CD4-positive, alpha-beta T cell treated with Interleukin-4 for 1 hour (primary cell): ENCODE data around the gene EZH2.

Experiments used
- DNase-seq, 2 donors: peaks; one replicate each; pipeline ENCODE4 v3.0.0-alpha.2; 2020 to 2022

EZH2 gene

GRCh38 chr7:148804343-148805235 lies 79.5 kb downstream of the EZH2 start:
- DNase-seq, result no peak

DNA sequence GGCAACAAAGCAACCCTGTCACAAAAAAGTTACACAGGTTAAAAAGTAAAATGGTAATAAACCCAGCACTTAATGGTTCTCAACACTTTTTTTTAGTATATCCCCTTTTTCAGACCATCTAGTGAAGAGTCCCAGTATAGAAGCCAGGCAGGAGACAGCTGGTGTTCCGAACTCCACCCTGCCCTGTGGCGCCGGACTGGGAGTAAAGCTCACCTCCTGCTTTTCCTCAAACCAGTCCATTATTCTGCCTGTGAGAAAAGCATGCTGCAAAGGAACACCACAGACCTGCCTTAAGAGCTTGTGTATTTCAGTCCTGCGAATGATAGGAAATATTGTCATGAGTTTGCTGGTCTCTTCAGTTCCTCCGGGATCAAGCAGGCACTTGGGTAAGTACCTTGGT lies 81.0 kb downstream of the EZH2 start:
- no peak for DNase-seq

DNA sequence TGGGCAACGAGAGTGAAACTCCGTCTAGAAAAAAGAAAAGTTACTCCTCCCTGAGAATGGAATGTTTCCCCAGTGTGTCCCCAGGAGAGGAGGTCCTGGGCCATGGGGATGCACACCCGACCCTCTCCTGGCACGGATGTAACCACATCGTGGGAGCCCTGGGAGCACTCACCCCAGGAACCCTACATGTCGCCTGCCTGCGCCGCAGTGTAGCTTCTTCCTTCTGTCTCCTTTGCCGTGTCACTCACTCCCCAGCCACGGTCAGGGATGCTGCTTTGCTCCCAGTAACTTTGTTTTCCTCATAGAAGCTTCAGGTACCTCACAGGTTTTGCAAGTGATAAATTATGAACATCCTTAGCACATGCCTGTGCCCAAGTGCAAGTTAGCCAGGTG lies 82.0 kb downstream of the EZH2 start:
- no peak for DNase-seq

- no peak for DNase-seq
Measured at GRCh38 chr7:148800677-148801076, 83.4 kb downstream of the EZH2 start.

DNA sequence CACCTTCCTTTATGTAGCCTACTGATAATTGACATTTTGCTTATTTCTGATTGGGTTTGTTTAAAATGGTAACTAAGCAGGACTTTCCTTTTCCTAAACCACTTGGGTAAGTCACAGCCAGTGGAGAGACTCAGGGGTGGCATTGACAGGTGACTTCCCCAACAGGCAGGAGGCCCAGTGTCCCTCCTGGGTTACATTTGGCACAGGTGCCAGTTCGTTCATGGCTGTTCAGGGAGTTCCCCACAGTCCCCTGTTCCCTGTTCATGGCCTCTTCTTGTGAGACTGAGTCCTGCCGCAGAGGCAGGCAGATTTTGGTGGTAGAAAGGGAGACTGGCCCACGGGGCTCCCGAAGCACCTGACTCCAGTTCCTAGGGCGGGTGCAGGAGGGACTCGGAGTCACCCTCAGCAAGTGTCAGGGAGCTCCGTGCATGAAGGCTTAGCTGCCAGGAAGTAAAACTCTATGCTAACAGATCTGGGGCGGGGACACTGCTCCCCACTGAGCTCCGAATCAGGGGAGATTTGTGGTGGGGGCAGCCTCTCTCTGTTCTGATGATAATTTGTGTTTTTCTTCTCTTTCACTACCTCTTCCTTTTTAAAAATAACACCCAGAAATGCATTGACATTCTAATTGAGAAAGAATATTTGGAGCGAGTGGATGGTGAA lies 84.1 kb downstream of the EZH2 start:
- DNase-seq, result no peak

- DNase-seq, result no peak
Measured at GRCh38 chr7:148796841-148797240, 87.2 kb downstream of the EZH2 start.

- no peak for DNase-seq
Measured at GRCh38 chr7:148794476-148794875, 89.6 kb downstream of the EZH2 start.

- DNase-seq, result no peak
Measured at GRCh38 chr7:148793590-148793989, 90.5 kb downstream of the EZH2 start.

DNA sequence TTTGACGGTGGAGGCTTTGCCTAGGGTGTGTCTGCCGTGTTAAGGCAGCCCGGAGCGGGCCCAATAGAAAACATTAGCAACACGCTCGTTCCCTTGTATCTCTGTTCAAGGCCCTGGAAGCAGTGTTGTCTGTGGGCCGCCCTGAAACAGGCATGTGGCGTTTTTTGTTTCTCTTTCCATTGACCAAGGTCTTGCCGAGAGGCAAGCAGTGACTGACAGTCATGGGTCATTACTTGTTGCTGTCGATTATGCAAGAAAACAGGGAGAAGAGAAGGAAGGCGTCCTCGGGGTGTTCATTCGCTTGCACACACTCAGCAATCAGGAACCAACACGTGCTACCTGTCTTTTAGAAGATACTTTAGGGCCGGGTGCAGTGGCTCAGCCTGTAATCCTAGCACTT lies 92.5 kb downstream of the EZH2 start:
- DNase-seq, result no peak

GRCh38 chr7:148790850-148791249 lies 93.2 kb downstream of the EZH2 start:
- DNase-seq, result no peak

- no peak for DNase-seq
Measured at GRCh38 chr7:148790131-148790726, 93.9 kb downstream of the EZH2 start.

GRCh38 chr7:148789220-148789619 lies 94.9 kb downstream of the EZH2 start:
- DNase-seq, result no peak

GRCh38 chr7:148787571-148788295 lies 96.4 kb downstream of the EZH2 start:
- no peak for DNase-seq

GRCh38 chr7:148783801-148784527 lies 100.1 kb downstream of the EZH2 start:
- DNase-seq, result no peak

- no peak for DNase-seq
Measured at GRCh38 chr7:148782757-148783456, 101.2 kb downstream of the EZH2 start.

DNA sequence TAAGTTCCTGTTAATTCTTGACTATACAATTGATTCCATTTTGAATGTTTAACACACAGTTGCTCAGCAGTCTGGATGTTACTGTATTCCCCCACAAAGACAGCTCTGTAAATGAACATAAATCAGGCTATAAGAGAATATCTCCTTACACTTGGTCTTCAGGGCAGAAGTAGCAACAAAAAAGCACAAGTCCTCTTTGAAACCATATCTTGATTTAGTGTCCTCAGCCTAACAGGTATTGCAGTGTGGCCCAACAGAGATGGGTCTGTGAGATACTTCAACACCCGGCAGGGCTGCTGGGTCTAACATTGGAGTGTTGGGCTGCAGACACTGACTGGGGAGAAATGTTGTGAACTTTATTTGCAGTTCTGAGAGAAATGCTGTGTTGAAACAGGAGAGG lies 109.6 kb downstream of the EZH2 start:
- no peak for DNase-seq

DNA sequence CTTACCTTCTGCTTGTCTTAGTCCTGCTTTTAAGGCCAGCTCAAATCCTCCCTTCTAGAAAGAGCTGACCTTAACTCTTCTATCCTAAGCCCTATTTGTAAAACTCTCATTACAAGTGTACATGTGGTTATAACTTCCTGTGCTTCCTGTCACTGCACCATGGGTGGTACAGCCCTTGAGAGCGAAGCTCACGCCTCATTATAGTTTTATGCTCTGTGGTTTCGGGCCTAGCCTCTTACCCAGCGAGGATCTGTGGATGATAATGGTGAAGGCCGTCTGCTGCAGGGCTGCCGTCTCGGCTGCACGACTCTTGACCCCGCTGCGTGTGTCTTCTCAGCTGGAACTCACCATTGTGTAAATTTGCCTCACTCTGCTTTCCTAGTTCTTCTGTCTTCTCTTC lies 110.8 kb downstream of the EZH2 start:
- peak; percentile 36 to 55 for DNase-seq

GRCh38 chr7:148772297-148773089 lies 111.6 kb downstream of the EZH2 start:
- DNase-seq, result no peak

DNA sequence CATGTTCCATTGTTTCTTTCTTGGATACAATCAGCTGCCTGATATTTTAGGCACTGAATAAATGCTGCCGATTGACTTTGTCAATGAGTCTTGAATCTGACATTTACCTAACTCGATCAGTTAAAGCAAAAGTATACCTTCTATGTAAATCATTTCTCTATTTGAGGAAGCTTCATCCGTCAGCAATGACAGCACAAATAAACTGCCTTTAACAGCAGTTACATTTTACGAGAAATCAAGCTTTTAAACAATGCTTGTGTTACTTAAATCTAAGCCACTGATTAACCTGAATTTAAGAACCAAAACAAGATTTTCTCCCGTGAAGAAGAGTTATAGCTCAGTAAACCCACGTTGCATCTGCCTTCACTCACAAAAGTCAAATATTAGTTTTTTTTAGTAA lies 114.1 kb downstream of the EZH2 start:
- no peak for DNase-seq

DNA sequence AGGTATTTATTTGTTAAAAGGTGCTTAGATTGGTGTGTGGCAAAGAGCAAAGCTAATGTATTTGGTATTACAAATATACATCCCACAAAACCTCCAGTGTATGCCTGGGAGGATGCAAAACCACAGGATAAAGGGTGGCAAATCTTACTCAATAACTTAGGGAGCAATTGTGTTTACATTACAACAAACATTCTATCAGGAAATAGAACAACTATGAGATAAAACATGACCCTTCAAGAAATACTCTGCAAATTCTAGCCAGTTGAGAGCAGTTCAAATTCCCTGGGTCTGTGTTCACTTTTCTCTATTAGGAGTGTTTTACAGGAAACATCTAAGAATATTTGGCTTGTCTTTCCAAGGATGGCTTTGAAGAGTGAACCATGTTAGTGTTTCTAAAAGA lies 120.5 kb downstream of the EZH2 start:
- DNase-seq, result no peak
